ENCODE data around the gene SMURF2.
A peak's percentile ranks its signal among the peaks of the same experiment; 100 is the strongest.
"Not testable (repeated sequence)": the region's sequence is repeated elsewhere in the genome, so short reads cannot be mapped to it uniquely, and the experiment has no call there.

Gene SMURF2

DNA sequence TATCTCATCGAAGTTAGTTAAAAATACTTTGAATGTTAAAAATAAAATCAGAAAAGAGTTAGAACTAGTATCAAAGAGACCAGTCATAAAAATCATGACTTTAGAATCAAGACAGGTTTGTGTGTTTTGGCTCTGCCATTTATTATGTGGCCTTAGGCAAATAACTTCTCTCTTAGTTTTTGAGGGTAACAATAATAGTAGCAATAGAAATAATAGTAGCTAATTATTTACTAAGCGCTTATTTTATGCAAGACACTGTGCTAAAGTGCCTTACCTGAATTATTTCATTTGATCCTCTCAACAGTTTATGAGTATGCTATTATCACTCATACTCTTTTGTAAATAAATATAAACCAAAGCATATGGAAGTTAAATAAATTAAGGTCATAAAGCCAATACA lies 77.0 kb downstream of the SMURF2 start:
- no peak for DNase-seq

DNA sequence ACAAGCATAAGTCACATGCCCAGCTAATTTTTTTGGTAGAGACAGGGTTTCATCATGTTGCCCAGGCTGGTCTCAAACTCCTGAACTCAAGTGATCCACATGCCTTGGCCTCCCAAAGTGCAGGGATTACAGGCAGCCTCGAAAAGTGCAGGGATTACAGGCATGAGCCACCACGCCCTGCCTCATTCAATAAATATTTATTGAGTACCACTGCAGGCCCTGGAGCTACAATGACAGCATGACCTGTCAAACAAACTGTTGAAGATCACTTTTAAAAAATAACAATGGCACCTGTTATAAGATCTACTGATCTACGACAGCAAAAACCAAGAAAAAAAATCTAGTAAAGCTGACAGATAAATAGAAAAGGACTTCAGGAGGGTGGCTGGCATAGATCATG lies 79.1 kb downstream of the SMURF2 start:
- no peak for DNase-seq

DNA sequence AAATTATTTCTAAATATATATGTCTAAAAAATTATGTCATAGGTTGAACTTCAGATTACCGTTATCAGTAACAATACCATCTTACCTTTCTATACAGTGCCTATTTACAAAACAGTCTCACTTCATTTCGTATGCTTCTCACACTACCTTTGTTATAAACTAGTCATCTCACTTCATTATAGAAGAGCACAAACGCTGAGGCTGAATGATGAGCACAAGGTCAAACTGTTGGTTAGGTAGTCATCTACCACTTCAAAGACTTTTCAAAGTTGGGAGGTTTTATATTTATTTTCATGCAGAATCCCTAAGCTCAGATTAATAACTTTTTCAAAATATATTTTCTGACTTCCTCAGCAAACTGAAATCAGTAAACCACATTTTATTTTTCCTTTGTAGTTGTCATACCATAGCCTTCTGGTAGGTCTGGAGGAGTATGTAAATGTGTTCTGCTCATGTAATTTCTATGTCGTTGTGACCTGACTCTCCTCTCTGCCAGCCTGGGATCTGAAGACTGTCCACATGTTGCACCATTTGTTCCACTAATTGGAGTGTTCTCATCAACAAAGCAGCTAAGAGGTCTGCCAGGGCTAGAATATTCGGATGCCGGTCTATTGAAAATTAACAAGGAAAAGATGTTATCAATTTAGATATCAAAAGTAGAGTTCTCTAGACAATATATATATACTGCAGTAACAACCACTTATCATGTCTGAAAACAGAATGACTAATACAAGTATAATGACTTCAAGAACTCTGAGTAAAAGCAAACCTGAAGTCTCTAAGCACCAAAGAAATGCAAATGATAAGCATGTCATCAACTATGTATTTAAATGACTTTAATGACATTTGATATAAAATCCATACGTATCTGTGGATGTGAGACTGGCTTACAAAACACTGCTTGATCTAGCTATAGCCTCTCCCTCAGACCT lies 81.5 kb downstream of the SMURF2 start:
- DNase-seq = no peak

DNA sequence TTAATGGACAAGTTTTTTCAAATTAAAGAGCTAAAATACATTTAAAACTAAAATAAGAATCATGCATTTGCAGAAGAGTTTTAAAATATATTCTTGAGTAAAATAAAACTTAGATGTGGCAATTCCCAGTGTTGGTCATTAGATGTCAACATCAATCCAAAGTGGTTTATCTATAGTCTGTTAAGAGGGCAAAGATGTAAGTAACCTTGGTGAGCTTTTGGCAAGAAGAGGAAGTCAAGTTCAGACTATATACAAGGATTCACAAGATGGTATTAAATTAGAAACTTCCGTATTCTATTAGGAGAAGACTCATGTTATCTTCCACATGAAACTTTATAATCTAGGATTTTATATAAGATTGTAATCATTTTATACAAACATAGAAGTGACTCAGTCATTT lies 82.2 kb downstream of the SMURF2 start:
- no peak for DNase-seq

DNA sequence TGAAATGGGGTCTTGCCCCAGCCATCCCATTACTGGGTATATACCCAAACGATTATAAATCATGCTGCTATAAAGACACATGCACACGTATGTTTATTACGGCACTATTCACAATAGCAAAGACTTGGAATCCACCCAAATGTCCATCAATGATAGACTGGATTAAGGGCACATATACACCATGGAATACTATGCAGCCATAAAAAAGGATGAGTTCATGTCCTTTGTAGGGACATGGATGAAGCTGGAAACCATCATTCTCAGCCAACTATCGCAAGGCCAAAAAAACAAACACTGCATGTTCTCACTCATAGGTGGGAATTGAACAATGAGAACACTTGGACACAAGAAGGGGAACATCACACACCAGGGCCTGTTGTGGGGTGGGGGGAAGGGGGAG lies 85.1 kb downstream of the SMURF2 start:
- DNase-seq = not testable (repeated sequence)

DNA sequence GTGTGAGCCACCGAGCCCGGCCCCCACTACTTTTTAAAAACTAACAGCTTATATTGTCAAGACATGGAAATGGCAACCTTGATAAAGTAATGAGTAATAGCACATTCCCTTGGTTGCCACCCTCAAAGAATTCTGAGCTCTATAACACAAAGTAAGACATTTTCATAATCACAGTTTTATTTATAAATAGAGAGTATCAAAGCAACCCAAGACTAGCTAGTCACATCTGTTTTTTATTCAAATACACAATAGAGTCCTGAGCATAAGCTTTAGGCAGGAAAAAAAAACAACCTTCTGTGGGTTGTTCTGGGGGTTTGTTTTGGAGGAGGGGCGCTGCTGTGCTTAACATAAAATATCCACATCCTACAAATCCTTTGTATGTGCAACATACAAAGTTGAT lies 86.7 kb downstream of the SMURF2 start:
- DNase-seq = no peak

DNA sequence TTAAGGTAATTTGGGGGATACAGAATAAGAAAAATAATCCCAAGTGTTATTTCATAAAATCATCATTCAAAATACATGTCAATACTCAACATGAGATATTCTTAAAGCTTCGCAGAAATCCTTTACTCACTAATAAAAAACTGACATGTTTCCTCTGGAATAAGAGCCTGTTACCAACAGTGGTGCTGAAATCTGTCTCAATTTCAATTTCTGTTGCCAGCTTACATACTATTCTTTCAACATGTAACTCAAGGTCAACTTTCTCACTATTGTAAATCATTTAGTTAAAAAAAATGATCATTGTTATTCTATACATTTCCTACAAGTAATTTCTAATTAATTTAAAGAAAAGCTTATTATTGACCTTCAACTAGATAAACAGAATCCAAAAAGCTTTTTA lies 87.5 kb downstream of the SMURF2 start:
- no peak for DNase-seq

DNA sequence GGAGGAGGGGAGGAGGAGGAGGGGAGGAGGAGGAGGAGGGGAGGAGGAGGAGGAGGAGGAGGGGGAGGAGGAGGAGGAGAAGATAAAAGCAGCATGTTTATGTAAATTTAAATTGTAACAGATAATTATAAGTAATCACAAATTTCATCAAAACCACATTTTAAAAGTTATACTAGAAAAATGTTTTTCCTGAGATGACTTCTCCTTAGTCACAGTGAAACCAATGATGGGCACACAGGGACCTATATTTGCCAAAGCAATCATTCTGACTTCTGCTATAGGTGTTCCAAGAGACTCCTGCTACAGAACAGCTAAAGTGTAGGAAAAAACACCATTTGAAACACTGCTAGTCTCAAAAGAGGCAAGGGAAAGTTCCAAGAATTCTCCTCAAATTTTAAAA lies 88.9 kb downstream of the SMURF2 start:
- DNase-seq = no peak

DNA sequence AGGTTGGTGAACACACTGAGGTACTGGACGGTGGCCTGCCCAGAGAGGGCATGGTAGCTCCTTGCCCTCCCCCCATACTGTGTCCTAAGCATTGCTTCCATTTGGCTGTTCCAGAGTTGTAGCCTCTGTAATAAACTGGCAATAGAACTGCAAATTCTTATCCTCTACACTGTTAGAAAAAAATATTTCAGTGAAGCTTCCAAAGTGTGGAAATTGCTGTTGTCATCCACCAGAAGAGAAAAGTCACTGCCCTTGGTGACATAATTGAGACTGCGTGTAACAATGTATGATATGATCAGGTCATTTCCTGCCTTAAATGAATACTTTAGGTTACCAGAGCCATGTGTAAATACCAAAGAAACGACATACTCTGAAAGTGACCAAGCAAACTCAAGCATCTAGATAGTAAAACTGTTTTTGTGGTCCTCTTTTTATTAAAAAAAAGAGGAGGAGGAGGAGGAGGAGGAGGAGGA lies 89.4 kb downstream of the SMURF2 start:
- peak; percentile 25 for DNase-seq

DNA sequence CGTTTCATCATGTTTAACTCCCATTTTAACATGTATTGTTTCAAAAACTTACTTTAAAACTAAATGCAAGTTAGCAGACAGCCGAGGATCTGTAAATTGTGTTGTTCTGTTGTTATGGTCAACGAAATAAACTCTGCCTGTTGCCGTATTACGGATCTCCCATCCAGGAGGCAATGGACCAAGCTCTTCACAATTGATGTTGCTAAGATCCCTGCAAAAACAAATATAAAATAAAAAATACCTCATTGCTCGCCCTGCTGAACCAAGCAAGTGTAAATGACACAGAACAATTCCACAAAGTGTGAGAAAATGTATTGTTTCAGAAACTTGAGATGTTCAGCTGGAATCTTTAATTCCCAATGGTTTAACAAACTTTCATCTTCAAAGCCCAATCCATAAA lies 90.4 kb downstream of the SMURF2 start:
- peak; percentile 63 for DNase-seq

DNA sequence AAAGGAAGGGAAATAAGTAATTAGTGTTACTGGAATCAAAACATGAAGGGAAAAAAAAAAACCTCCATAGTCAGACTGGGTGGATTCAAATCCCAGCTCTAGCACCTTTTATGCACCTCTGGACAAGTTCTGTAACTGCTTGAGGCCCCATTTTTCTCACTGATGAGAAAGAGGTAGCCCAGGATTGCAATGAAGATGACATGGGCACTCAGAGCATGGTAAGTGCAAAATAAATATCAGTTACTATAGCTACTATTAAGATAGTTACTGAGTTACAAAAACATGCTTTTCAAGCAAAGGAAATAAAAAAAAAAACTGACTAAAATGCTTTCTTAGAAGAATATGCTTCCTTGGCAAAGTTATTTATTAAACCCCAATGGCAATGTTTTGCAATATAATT lies 96.5 kb downstream of the SMURF2 start:
- no peak for DNase-seq

DNA sequence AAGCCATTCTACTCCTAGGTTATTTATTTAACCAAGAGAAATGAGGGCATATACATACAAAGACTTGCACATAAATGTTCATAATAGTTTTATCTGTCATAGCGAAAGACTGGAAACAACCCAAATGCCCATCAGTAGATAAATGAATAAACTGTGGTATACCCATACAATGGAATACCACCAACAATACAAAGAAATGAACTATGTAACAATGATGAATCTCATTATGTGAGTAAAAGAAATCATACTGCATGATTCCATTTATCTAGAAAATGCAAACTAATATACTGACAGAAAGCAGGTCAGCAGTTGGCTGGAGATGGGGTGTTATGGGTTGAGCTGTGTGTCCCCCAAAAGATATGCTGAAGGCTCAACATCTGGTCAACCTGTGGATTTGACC lies 98.0 kb downstream of the SMURF2 start:
- DNase-seq = no peak

DNA sequence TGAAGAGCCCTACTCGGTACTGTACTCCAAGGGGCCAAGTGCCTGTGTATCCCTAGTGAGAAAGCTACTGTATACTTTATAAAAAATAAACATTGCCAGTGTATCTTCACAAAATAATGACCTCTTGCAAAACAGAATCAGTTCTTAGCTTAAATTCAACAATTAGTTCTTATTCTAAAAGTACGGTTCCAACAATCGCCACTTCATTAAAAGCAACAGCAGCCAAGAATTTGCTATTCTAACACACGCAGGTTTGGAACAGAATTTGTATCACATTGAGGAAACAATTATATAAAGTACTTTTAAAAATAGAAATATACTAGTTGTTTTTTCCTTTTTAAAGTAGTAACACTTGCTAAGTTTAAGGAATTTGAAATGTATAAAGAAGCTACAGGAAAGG lies 106.8 kb downstream of the SMURF2 start:
- no peak for DNase-seq

DNA sequence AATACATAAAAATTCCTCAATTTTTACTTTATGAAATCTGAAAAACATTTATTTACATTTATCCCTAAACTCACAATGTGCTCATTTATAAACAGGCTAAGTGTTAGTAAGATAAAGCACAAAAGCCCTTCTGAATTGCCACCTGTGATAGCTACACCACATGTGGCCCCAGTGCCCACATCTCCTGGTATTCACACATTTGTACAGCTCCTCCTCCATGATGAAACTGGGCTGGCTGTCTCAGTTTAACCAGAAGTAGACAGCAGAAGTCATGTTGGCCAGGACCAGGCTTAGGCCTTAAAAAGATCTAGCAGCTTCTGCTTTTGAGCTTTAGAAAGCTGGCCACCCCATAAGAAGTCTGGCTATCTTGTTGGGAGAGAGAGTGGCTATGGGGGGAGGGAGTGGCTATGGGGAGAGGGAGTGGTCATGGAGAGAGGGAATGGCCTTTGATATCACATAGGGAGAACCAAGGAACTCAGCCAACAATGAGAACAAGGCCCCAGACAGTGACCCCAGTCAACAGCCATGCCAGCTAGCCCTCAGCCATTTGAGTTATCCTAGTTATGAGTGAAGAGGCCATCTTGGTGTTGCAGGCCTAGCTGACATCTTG lies 108.0 kb downstream of the SMURF2 start:
- no peak for DNase-seq

DNA sequence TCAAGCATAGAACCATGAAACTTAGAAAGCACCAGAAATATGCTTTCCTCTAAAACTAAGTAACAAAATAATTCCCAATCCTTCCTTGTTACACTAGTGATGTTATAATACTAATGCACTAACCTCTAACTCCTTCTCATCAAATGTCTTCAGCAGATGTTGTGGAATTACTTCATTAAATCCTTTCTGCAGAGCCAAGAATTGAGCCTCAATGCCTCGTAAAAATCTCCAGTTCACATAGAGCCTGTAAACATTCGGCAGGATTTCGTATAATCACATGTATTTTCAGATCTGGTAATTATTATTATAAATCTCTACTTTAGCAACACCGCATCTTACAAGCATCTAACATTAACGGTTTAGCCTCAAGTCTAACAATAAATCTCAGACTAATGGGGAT lies 110.6 kb downstream of the SMURF2 start:
- DNase-seq = no peak

DNA sequence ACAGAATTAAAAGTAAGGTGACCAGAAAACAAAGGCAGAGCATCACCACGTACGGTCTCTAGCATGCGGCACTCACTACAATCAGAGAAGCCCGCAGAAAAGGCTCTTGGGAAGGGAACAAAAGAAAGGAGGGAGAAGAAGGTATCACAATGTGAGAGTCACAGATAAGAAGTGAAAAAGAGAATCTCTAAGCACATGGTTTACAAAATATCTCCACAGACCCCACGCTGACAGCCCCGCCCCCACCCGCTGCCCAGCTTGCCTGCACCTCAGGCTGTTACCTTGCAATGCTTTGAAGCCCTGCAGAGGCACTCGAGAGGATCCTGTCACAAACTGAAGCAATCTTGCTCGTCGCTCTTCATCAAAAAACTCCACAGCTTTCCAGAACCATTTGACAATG lies 114.8 kb downstream of the SMURF2 start:
- DNase-seq = no peak

DNA sequence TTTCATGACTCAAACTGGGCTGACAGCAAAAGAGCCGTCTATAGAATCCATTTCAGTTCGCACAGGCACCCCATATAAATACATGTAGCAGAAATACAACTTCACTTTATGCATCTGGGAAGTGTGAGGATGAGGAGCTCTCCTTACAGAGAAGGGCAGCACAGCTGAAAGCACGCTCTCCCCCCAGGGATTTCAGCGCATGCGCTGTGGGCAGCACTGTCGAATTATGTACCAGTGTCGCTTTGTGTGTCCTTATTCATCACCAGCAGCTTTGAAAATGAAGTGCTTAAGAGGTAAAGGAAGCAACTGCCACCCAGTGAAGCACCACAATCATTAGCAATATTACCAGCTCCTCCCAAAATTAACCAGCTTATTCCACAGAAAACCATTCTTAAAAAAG lies 115.4 kb downstream of the SMURF2 start:
- no peak for DNase-seq

DNA sequence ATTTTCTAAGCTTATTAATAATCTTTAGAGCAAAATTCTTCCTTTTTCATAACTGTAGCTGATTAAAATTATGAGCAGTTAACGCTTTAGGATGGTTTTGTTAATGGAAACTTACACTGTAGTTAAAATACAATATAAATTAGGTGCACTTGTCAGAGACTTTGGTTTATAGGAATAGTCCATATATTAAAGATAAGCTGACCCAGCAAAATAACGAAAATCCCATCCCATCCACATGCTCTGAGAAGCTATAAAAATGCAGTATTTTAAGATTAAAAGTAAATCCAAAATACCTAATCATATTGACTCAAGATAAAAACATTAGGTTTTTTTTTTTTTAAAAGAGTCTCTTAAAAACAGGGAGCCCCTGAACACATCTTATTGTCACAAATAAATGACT lies 117.4 kb downstream of the SMURF2 start:
- DNase-seq = no peak

DNA sequence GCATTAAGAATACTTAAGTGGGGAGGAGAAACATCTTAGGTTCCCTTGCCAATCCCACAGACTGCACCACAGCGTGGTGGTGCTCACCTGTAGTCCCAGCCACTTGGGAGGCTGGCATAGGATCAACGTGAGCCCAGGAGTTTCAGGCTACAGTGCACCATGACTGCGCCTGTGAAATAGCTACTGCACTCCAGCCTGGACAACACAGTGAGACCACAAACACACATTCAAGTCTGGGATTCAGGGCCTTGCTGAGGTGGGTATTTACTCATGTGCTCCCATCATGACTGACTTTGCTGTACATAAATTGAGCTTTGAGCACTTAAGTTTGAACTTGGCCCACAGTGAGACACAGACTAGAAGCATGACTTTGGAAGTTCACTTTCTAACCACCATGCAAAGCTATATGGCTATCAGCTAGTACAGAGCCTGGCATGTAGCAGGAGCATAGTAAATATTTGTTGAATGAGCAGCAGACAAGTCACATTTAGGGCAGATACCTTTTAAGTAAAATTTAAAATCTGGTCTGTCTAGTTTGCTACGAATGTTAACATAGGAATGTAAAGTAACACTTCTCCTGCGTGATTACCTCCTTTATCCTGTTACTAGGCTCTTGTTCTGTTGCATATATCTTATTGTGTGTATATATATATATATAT lies 121.9 kb downstream of the SMURF2 start:
- no peak for DNase-seq

DNA sequence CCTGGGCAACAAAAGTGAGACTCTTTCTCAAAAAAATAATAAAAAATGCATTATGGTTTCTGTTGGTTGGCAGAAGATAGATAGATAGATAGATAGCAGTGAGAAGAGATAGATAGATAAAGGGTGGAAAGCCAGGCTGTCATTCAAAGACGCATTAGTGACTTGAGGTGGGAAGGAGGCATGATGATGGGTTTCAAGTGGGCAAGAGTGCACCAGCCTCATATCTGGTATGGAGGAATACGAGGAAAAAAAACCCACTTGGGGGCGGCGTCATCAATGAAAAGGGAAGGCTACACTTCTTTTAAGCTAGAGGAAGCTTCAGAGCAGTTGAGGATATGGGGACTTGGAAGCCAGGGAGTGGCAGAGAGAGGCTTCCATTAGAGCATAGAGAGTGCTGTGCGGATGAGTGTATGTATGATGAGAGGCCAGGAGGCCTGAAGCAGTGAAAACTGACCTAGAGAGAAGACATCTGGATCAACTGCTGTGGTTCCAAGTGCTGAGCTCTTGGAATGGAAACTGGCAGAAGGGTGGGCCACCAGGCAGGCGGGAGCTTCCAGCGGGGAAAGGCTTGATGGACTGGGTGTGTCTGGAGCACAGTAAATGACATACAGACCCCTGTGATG lies 123.5 kb downstream of the SMURF2 start:
- DNase-seq = no peak

DNA sequence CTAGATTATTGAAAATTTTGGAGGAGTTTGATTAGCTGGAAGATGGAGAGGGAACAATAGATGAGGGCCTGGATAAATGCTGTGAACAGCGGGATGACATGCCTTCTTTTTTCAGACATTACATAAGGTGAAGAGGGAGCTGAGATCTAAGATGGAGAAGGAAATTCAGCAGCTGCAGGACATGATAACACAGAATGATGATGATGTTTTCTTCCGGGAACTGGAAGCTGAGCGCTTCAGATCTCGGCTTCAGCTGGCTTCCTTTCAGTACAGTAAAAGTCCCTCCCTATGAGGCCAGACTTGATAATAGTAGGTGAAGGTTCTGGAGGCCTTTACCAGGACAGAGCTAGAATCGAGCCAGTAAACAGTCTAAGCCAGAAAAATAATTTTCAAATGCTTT lies 124.6 kb downstream of the SMURF2 start:
- DNase-seq = no peak

DNA sequence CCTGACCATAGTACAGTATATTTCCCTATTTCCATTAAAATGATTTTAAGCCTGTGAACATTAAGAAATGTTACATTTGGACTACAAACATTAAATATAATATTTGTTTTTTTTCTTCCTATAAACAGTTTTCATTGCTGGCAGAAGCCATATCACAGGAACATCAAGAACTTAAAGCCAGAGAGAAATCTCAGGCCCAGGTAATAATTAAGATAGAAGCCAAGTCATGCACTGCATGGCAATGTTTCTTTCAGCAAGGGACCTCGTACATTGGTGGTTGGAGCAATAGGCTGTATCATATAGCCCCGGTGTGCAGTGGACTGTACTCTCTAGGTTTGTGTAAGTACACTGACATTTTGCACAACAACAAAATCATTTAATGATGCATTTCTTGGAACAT lies 125.2 kb downstream of the SMURF2 start:
- no peak for DNase-seq

DNA sequence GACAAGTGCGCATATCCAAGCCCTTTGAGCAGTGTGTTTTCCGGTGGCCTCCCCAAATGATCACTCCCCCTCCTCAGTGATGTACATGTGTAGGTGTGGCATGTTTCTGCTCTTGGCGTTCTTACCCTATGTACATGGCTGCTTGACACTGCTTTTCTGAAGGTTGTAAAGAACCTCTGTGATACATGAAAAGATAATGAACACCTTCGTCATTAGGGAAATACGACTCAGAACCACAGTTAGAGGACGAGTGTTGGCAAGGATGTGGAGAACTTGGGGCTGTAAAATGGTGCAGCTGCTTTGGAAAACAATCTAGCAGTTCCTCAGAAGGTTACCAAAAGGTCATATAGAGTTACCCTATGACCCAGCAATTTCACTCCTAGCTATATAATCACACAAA lies 126.8 kb downstream of the SMURF2 start:
- DNase-seq = no peak

DNA sequence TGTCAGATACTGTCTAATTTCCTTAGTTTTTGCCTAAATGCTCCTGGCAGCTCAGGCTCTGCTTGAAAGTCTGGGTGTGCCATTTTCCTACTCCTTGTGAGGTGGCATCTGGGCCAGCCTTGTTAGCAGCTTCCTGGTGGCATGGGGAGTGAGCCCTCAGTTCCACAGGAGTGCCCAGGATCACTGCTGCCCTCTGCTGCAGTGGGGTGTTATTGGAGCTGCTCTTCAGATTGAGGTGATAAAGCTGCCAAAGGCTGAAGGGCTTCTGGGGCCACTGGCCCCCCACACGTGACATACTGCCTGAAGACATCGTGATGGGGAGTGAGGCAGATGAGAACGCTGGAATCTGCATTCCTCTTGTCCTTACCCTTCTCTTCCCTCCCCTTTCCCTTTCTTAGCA lies 127.9 kb downstream of the SMURF2 start:
- DNase-seq = no peak
